Measurements from ENCODE around the gene CREBL2.

DNA sequence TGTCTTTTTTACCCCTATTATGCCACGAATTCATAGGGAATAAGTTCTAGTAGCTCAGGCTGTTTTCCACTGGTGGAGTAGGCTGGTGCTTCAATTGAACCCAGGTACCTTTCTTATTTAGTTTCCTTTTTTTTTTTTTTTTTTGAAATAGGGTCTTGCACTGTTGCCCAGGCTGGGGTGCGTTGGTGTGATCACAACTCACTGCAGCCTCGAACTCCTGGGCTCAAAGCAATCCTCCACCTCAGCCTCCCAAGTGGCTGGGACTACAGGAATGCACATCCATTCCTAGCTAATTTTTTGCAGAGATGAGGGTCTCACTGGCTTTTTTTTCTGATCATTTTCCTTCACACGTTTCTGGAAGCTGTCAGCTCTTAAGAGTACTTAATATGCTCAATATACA is 2.7 kb downstream of the CREBL2 start:
- TF ChIP-seq, protein P1, sequence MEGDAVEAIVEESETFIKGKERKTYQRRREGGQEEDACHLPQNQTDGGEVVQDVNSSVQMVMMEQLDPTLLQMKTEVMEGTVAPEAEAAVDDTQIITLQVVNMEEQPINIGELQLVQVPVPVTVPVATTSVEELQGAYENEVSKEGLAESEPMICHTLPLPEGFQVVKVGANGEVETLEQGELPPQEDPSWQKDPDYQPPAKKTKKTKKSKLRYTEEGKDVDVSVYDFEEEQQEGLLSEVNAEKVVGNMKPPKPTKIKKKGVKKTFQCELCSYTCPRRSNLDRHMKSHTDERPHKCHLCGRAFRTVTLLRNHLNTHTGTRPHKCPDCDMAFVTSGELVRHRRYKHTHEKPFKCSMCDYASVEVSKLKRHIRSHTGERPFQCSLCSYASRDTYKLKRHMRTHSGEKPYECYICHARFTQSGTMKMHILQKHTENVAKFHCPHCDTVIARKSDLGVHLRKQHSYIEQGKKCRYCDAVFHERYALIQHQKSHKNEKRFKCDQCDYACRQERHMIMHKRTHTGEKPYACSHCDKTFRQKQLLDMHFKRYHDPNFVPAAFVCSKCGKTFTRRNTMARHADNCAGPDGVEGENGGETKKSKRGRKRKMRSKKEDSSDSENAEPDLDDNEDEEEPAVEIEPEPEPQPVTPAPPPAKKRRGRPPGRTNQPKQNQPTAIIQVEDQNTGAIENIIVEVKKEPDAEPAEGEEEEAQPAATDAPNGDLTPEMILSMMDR (IDR thresholded peaks at IDR 0.05): no peak
- TF ChIP-seq EP300 (IDR thresholded peaks at IDR 0.05; ENCODE audit: low read depth) (no peak), POLR2A (IDR thresholded peaks at IDR 0.05) (no peak)

Data from transverse colon (tissue), 3 donors.